CD14-positive monocyte (primary cell): Measurements from ENCODE around the gene NEGR1. TPM values are rescaled to one million over a fixed set of nuclear protein-coding genes. Genes with fewer than 3 reads are reported as not detected.

Experiments used
- DNase-seq, 3 donors: peaks; one replicate each; pipeline ENCODE4 v3.0.0-alpha.2; 2011 to 2022
- H2AFZ ChIP-seq: 2 replicates; pipeline ENCODE4 v1.6.0; 2012; ENCODE audit warnings: mild to moderate bottlenecking, low read depth, low read length, inconsistent platforms; ENCODE audit not compliant: insufficient read depth, poor library complexity, severe bottlenecking
- H3K27ac ChIP-seq, 2 donors: 1 replicate in 1 of 2; 2 replicates in 1 of 2; pipeline ENCODE4 v1.5.1; 2012 to 2013; ENCODE audit warnings: low read length in 2 of 2, control low read depth in 1 of 2, inconsistent platforms in 1 of 2, low read depth in 1 of 2, mild to moderate bottlenecking in 1 of 2
- H3K27me3 ChIP-seq, 2 donors: one replicate each; pipeline versions ENCODE4 v1.6.0 to v1.6.1; 2011 to 2013; ENCODE audit warnings: low read length in 2 of 2; ENCODE audit not compliant: control insufficient read depth in 2 of 2, insufficient read depth in 2 of 2
- H3K36me3 ChIP-seq, 2 donors: replicated peaks in 1 of 2; 1 replicate in 1 of 2; 2 replicates in 1 of 2; pipeline versions ENCODE4 v1.5.1 to v1.6.1; 2012 to 2013; ENCODE audit warnings: low read length in 2 of 2, control low read depth in 1 of 2, inconsistent platforms in 1 of 2, mild to moderate bottlenecking in 1 of 2; ENCODE audit not compliant: insufficient read depth in 2 of 2, control insufficient read depth in 1 of 2
- H3K4me1 ChIP-seq, 2 donors: 1 replicate in 1 of 2; 2 replicates in 1 of 2; pipeline versions ENCODE4 v1.5.1 to v1.6.1; 2012 to 2013; ENCODE audit warnings: low read length in 2 of 2, control low read depth in 1 of 2, inconsistent platforms in 1 of 2, mild to moderate bottlenecking in 1 of 2, moderate library complexity in 1 of 2; ENCODE audit not compliant: insufficient read depth in 2 of 2, control insufficient read depth in 1 of 2
- H3K4me2 ChIP-seq: replicated peaks from 2 replicates; pipeline ENCODE3; 2012; ENCODE audit warnings: low read length, moderate library complexity, mild to moderate bottlenecking; ENCODE audit not compliant: poor library complexity, severe bottlenecking; ENCODE audit errors: extremely low read depth
- H3K4me3 ChIP-seq, 3 experiments: fragments of 200-600 bp in 1 of 3; sonication (generic) in 1 of 3; replicated peaks in 1 of 3; 1 replicate in 2 of 3; 2 replicates in 1 of 3; pipeline ENCODE4 v1.5.1; 2011 to 2013; ENCODE audit warnings: low read length in 3 of 3, mild to moderate bottlenecking in 3 of 3, control low read depth in 2 of 3, low read depth in 2 of 3, inconsistent platforms in 1 of 3, moderate library complexity in 1 of 3
- H3K79me2 ChIP-seq: 2 replicates; pipeline ENCODE4 v1.6.0; 2012; ENCODE audit warnings: mild to moderate bottlenecking, control low read depth, inconsistent platforms, low read length, moderate library complexity; ENCODE audit not compliant: insufficient read depth
- H3K9ac ChIP-seq: 2 replicates; pipeline ENCODE4 v1.6.0; 2017; ENCODE audit warnings: low read length, mild to moderate bottlenecking; ENCODE audit not compliant: insufficient read depth, poor library complexity, severe bottlenecking
- H3K9me3 ChIP-seq, 2 donors: replicated peaks in 1 of 2; 1 replicate in 1 of 2; 2 replicates in 1 of 2; pipeline versions ENCODE4 v1.5.1 to v1.6.1; 2012 to 2013; ENCODE audit warnings: low read length in 2 of 2, control low read depth in 1 of 2; ENCODE audit not compliant: control insufficient read depth in 1 of 2, insufficient read depth in 1 of 2
- H4K20me1 ChIP-seq: 2 replicates; pipeline ENCODE4 v1.6.0; 2012; ENCODE audit warnings: mild to moderate bottlenecking, low read length, control low read depth, moderate library complexity; ENCODE audit not compliant: insufficient read depth
- H3K27ac Mint-ChIP-seq, 7 donors: one replicate each; pipeline ENCODE4 v1.8.0; 2020; ENCODE audit warnings: mild to moderate bottlenecking in 7 of 7, mixed read lengths in 7 of 7, moderate library complexity in 6 of 7, inconsistent platforms in 2 of 7
- H3K27me3 Mint-ChIP-seq, 3 donors: one replicate each; pipeline ENCODE4 v1.8.0; 2021 to 2022; ENCODE audit warnings: low read depth in 3 of 3, mild to moderate bottlenecking in 3 of 3, mixed read lengths in 3 of 3, moderate library complexity in 3 of 3, inconsistent platforms in 1 of 3
- H3K36me3 Mint-ChIP-seq, 2 donors: one replicate each; pipeline ENCODE4 v1.8.0; 2020; ENCODE audit warnings: mixed read lengths in 2 of 2, inconsistent platforms in 1 of 2, mild to moderate bottlenecking in 1 of 2
- H3K4me1 Mint-ChIP-seq: one replicate; pipeline ENCODE4 v1.8.0; 2020; ENCODE audit warnings: mild to moderate bottlenecking, mixed read lengths
- H3K4me3 Mint-ChIP-seq, 2 donors: one replicate each; pipeline ENCODE4 v1.8.0; 2020; ENCODE audit warnings: mild to moderate bottlenecking in 2 of 2, mixed read lengths in 2 of 2, moderate library complexity in 1 of 2
- H3K9me3 Mint-ChIP-seq, 7 donors: one replicate each; pipeline ENCODE4 v1.8.0; 2020 to 2022; ENCODE audit warnings: mixed read lengths in 7 of 7, mild to moderate bottlenecking in 6 of 7, moderate library complexity in 6 of 7, inconsistent platforms in 2 of 7
- WGBS: methylation state at CpG from one replicate; pipeline ENCODE4 v1.1.5; 2013; ENCODE audit warnings: missing lambda C conversion rate; ENCODE audit not compliant: insufficient coverage; 5-methylcytosine and 5-hydroxymethylcytosine counted together
- intact Hi-C, 2 donors: fragments of 100-400 bp; cut with micrococcal nuclease; formaldehyde crosslinking; loops; one replicate each; pipeline versions ENCODE4 v1.15.0 to v1.15.1; 2023
- polyA plus RNA-seq, 3 donors: library from polyadenylated mRNA; depleted of rRNA in 1 of 3; unstranded in 2 of 3; stranded (reverse) in 1 of 3; fragments of 300-500 nt in 2 of 3; fragments of >200 nt in 1 of 3; fragmentation: Illumina TruSeq in 2 of 3; gene quantifications; 1 replicate in 2 of 3; 2 replicates in 1 of 3; pipeline ENCODE4 v1.2.3, GENCODE V29; 2012 to 2021
- TF ChIP-seq, protein P1 (sequence below): fragments of 200-600 bp; IDR thresholded peaks from one replicate; pipeline ENCODE4 v1.8.0; 2022; ENCODE audit warnings: antibody characterized with exemption, mild to moderate bottlenecking

NEGR1 gene
- polyA plus RNA-seq, 3 donors: 0.03 to 0.15 (median 0.13) TPM

DNA sequence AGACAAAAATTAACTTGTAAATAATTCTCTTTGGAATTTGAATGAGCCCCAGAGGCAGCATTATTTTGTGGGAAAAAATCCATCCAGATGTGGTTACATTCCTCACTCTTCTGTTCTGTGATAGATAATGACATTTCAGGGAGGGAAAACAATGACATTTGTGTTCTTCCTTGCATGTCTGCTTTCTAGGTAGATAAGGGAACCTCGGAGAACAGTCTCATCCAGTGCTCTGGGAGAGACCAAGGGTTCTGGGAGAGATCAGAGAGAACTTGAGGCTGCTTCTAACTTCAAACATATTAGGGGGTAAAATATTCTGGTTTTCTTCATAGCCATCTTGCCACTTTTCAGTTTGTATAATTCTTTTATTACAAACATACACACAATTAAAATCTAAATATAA is 269.2 kb downstream of the NEGR1 start:
- intact Hi-C loops: no loop called here
- H2AFZ ChIP-seq: no peak overlapping the region
- no CpG with 5 or more reads among the region's 1 CpG for WGBS

DNA sequence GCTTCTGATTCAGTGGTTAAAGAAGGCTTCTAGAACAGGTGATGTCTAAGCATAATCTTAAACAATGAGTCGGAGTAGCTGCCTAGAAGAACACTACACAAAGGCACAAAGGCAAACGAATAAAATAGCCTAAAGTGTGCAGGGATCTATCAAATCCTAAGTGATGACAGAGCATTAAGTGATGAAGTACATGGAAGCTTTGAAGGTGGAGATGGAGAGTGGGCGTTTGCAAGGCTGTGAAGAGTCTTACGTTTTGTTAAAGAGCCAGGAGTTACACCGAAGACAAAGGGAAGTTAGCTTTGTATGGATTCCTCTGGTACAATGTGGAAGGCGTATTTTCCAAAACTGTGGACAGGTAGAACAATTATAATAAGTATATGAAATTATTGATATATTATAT is 270.6 kb downstream of the NEGR1 start:
- Histone ChIP-seq H3K79me2 (no peaks in the 10 kb centered on the region), H4K20me1 (no peaks in the 10 kb centered on the region), H3K4me3 (no peak overlapping the region), H3K27ac (no peak overlapping the region), H3K4me1 (no peaks in the 10 kb centered on the region), H3K36me3 (no peaks in the 10 kb centered on the region), H3K4me2 (no peak overlapping the region), H3K27me3 (no peaks in the 10 kb centered on the region), H2AFZ (no peak overlapping the region), H3K9ac (no peak overlapping the region), H3K9me3 (no peaks in the 10 kb centered on the region)
- TF ChIP-seq, protein P1, sequence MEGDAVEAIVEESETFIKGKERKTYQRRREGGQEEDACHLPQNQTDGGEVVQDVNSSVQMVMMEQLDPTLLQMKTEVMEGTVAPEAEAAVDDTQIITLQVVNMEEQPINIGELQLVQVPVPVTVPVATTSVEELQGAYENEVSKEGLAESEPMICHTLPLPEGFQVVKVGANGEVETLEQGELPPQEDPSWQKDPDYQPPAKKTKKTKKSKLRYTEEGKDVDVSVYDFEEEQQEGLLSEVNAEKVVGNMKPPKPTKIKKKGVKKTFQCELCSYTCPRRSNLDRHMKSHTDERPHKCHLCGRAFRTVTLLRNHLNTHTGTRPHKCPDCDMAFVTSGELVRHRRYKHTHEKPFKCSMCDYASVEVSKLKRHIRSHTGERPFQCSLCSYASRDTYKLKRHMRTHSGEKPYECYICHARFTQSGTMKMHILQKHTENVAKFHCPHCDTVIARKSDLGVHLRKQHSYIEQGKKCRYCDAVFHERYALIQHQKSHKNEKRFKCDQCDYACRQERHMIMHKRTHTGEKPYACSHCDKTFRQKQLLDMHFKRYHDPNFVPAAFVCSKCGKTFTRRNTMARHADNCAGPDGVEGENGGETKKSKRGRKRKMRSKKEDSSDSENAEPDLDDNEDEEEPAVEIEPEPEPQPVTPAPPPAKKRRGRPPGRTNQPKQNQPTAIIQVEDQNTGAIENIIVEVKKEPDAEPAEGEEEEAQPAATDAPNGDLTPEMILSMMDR: no peak
- WGBS: 86% methylated on average over 4 of the region's 6 CpGs
- Mint-ChIP-seq H3K4me3 (no peak overlapping the region), H3K27ac (no peak overlapping the region), H3K27me3 (no peaks in the 10 kb centered on the region), H3K9me3 (peaks cover 0 to 3% (median 0%) of the 10 kb centered on the region in 7 donors), H3K36me3 (no peaks in the 10 kb centered on the region), H3K4me1 (peaks cover 4% of the 10 kb centered on the region)
- DNase-seq: no peak
- intact Hi-C loops: no loop called here

More for the DNA sequence above, 269.2 kb downstream of the NEGR1 start:
- Mint-ChIP-seq H3K36me3 (no peaks in the 10 kb centered on the region), H3K27me3 (no peaks in the 10 kb centered on the region), H3K9me3 (peaks cover 0 to 3% (median 0%) of the 10 kb centered on the region in 7 donors), H3K4me1 (peaks cover 4% of the 10 kb centered on the region), H3K4me3 (no peak overlapping the region), H3K27ac (no peak overlapping the region)
- Histone ChIP-seq H3K9ac (no peak overlapping the region), H4K20me1 (no peaks in the 10 kb centered on the region), H3K4me2 (no peak overlapping the region), H3K4me3 (no peak overlapping the region), H3K79me2 (no peaks in the 10 kb centered on the region), H3K27me3 (no peaks in the 10 kb centered on the region), H3K36me3 (no peaks in the 10 kb centered on the region), H3K9me3 (no peaks in the 10 kb centered on the region), H3K4me1 (no peaks in the 10 kb centered on the region), H3K27ac (no peak overlapping the region)
- DNase-seq: no peak
- TF ChIP-seq, protein P1: no peak
